ENCODE data around the gene VPS54.
"Not testable (repeated sequence)": the region's sequence is repeated elsewhere in the genome, so short reads cannot be mapped to it uniquely, and the experiment has no call there.

VPS54 gene

DNA sequence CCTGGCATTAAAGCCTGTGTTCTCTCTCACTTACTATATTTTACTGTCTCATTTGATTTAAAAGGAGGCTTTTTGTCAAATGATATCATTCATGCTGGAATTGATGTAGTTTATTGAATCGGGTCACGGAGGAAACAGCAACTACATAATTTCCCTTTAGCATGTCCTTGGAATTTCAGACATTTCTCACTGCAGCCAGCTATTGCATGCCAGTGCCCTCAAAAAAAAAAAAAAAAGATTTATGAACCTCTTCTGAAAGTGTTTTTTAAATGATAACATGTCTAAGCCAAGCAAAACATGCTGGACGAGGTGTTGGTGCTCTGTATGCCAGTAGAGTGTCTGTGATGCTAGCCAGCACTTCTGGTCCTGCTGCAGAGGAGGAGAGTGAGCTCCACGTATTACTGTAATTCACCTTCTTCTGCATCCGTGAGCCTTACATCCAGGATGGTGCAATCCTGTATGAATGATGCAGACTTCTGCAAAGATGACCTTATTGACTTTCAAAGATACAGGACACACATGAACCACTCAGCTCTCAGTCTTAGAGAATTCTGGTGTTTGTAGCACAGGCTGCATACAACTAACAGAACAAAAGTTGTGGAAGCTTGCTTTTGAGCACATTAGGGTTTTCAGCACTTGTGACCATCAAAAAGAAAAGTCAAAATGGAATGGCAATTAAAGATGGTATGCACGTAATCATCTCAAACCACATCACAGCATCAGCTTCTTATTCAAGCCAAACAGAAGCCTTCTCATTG is 146.5 kb downstream of the VPS54 start:
- DNase-seq (ENCODE audit: low read depth in 2 of 2): no peak

DNA sequence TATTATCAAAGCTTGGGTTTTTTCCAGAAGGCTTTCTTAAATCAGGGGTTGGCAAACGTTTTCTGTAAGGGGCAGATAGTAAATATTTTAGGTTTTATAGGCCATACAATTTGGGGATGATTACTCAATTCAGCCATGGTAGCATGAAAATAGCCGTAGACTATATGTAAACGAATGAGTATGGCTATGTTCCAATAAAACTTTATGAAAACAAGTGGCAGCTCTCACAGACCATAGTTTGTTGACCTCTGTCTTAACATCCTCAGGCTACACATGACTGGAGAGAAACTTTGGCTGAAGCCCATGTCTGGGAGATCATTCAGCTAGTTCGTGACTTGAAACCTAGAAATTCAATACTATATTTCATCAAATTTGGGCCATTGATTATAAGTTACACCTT is 147.4 kb downstream of the VPS54 start:
- no peak for DNase-seq (ENCODE audit: low read depth in 2 of 2)

DNA sequence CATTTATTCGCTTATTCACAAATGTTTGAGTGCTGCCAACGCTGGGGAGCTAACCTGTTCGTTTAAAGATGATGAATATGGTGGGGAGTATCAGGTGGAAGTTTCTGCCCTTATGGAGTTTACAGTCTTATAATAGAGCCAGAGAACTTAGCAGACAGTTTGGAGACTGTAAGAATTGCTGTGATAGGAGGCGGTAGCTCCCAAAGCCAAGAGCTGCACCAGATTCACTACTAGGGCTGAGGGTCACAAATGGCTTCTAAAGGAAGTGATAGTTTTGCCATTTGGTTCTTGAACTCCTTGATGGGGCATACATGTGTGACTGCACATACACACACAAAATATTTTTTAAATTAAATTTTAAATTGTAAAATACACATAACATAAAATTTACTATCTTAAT is 148.5 kb downstream of the VPS54 start:
- no peak for DNase-seq (ENCODE audit: low read depth in 2 of 2)

DNA sequence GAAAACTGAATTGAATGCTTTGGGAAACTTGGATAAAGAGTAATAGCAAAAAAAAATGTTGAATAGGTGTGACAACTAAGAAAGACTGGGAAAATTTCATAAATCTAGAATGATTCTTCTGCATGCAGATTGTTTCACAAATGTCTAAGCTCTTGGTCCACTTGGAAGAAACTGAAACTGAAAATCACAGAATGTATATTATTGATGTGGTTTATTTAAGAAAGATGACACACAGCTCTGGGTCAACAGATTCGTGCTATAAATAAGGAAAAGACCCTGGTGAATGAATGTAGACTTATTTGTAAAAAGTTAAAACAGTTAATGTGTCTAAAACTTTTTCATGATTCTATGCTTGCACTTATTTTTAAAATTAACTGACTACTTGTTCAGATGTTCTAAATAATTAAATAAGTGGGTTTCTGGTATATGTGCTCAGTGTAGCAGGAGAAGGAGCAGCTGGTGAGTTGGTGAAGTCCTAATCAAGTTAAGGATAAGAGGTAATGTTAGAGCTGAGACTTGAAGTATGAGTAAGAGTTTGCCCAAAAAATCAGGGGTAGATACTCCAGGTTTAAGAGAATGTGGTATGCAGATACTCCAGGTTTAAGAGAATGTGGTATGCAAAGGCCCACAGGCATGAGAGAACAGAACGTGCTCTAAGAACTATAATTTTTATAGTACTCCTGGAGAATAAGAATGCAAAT is 153.1 kb downstream of the VPS54 start:
- DNase-seq (ENCODE audit: low read depth in 2 of 2): no peak

DNA sequence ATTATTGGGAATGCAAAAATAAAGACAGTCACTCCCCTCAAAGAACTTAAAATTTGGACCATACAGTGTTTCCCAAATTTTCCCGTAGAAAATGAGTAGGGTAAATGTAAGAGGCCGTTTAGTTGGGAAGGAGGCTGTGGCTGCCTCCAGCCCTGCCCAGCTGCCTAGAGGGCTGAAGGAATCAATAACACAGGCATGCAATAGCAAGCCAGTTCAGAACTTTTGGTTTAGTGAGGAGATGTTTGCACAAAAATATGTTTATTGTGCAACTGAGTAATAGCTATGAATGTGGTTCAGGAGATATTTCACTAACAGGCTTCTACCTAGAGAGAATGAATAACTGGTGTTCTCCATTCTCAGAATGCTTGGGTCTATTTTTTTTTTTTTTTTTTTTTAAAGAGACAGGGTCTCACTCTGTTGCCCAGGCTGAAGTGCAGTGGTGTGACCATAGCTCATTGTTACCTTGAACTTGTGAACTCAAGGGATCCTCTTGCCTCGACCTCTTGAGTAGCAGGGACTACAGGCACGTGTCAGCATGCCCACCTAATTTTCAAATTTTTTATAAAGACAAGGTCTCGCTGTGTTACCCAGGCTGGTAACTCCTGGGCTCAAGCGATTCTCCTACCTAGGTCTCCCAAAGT is 153.9 kb downstream of the VPS54 start:
- no peak for DNase-seq (ENCODE audit: low read depth in 2 of 2)

DNA sequence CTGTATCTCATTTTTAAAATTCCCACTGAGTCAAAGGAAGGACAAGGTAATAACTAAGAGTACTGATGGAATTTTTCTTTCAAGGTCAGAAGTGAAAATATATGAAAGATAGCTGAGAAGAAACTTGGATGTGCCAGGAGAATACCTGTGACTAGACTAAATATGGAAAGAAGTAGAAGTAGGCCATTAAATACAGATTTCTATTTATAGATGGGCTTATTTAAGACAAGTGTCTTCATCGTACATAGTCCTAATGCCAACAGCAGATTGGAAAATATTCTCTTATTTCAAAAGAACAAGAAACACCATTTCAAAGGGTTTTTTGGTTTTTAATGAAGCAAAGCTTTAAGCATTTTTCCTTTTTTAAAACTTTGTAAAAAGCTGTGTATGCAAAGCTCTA is 155.5 kb downstream of the VPS54 start:
- no peak for DNase-seq (ENCODE audit: low read depth in 2 of 2)

DNA sequence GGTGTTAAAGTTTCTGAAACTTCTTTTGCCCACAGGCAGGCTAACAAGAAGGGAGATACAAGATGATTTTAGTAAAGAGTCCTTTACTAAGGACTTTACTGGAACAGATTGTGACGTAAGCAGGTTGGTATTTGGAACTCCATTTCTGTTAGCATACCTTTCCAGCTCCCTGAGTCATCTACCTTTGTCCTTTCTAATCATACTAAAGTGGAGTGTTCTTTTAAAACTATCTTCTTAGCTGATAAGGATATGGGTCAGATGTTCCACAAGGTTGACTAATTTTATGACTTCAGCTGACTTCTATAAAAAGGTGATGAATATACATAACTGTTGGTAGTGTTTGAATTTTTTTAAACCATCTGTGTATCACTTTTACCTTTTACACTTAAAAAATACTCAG is 156.4 kb downstream of the VPS54 start:
- DNase-seq (ENCODE audit: low read depth in 2 of 2): no peak

DNA sequence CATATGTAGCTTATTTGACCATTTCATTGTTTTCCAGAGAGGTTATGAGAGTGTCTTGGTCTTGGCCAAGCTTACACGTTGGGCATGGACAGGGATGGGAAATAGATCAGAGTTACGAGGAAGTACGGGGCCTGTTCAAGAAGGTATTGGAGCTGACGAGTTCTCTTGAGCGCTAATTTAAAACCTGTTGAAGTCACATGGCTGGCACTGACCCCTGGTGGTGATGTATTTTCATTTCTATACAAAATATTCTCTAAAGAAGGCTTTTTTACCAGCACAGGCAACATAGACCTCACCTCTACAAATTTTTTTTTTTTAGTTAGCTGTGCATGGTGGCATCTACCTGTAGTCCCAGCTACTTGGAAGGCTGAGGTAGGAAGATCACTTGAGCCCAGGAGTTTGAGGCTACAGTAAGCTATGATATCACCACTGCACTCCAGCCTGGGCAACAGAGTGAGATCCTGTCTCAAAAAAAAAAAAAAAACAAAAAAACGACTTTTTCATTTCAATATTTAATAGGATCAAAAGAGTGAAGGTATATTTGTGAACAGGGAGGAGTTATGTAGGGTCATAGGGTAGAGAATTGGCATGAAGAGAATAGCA is 157.9 kb downstream of the VPS54 start:
- DNase-seq (ENCODE audit: low read depth in 2 of 2): peak in 1 of 2 donors; percentile 4

DNA sequence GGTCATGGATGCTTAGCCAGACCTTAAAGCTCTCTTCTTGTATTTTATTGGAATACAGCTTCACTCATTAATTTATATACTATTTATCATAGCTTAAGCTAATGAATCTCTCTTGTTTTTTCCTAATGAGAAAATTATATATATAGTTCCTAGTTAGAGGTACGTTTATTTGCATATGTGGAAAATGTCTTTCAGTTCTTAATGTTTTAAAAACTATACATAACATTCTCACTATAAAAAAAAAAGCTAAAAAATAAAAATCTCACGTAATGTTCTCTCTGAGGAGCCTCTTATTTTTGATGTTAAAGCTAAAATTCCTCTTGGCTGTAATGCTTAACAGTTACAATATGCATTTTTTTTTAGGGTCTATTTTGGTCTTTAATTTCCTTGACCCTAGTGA is 160.9 kb downstream of the VPS54 start:
- no peak for DNase-seq (ENCODE audit: low read depth in 2 of 2)

DNA sequence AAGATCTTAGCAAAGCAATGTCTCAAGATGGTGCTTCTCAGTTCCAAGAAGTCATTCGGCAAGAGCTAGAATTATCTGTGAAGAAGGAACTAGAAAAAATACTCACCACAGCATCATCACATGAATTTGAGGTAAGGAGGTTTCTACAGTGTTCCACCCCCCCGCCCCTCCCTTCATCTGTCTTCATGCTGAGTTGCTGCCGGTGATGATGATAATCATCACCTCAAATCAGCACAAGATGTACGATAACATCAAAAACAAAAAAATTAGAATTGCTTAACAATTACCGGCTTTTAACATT is 163.0 kb downstream of the VPS54 start:
- DNase-seq (ENCODE audit: low read depth in 2 of 2): no peak

DNA sequence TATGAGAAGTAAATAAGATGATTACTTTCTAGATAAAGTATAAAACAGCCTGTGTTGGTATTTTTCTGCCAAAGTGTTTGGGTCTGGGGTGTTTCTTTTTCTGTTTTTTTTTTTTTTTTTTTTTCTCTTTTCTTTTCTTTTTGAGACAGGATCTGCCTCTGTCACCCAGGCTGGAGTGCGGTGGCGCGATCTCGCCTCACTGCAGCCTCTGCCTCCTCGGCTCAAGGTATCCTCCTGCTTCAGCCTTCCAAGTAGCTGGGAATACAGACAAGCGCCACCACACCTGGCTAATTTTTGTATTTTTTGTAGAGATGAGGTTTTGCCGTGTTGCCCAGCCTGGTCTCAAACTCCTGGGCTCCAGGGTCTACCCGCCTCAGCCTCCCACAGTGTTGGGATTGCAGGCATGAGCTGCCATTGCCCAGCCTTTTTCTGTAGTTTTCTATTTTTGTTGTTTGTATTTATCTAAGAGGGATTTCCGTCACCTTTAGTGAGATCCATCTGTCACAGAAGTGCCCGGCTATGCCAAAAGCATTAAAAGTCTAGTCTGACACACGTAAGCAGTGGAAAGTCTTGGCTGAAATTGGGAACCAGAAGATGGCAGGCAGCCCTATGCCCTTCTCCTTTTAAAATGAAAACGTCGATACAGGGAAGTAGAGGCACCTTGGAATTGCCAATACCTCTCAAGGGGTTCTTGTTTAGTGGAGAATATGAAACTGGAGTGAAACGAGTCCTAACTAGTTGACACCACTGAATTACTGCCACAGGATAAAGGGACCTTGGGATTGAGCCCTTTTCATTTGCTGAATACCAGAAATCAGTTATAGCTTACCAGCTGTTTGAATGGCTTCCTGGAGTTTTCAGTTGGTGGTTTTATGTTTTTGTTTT is 163.6 kb downstream of the VPS54 start:
- no peak for DNase-seq (ENCODE audit: low read depth in 2 of 2)

DNA sequence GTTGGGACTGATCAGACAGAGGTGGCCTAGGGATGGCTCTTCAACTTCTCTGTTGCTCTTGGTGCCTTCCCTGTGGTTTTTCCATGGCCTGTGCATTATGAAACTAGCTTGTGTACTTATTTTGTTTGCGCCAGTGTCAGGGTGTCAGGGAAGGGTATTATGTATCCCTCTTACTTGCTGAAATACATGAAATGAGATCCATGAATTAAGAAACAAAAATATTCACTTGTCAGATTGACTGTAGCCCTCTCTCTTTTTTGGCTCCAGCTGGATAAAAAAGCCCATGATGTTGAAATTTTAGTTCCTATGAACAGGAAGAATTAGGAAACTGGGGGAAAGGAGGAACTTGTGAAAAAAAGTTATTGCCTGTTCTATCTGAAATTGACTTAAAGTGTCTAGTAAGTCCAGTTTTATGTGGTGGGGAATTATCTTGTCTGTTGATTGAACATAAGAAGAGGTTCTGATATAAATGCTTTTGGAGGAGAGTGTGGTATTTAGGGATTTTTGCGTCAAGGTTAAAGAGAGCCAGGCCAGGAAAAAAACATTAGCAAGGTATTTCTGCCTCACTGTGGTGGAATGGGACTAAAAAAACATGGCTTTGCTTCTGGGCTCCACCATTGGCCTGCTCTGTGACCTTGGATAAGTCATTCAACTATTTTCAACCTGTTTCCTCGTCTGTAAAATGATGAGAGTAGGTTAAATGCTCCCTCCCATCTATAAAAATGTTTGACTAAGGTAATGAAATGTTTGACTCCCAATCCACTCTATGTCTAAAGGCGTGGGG is 165.5 kb downstream of the VPS54 start:
- no peak for DNase-seq (ENCODE audit: low read depth in 2 of 2)

DNA sequence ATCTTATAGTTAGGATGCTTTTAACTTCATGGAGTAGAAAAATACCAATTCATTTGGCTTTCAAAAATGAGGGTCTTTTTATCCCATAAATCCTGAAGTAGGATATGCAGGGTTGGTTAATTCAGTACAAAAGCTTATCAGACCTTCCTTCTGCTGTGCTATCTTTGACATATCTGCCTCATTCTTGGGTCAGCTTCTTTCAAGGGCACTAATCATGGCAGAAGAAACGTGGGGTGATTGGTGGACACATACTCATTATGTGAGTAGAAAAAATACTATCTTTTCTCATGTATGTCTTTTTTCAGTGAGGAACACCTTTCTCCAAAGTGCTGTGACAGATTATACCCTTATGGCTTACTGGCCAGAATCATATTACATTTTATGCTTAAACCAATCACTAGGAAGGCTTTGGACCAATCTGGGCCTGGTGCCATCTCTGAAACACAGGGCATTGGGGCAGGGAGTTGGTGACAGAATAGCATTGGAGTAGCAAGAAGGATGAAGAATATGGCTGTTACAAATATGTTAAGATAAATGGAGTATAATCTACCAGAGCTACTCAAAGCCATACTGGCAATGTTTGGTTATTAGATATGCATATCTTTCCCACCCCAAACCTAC is 167.4 kb downstream of the VPS54 start:
- DNase-seq (ENCODE audit: low read depth in 2 of 2): no peak

DNA sequence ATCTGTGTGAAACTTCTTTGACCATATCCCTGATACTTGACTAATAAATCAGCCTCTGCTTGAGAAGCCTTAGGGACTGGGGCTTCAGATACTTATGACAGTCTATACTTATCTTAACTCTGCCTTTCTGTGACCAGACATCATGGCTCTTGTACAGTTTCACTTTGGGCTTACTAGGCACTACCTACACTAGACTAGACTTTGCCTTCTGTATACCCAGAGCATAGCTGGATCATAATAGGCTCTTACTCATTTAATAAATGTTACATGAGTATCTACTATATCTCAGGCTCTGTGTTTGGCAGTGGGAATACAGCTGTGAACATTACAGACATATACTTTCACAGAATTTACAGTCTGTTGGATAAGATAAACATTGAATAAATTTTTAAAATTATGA is 168.6 kb downstream of the VPS54 start:
- DNase-seq (ENCODE audit: low read depth in 2 of 2): no peak

DNA sequence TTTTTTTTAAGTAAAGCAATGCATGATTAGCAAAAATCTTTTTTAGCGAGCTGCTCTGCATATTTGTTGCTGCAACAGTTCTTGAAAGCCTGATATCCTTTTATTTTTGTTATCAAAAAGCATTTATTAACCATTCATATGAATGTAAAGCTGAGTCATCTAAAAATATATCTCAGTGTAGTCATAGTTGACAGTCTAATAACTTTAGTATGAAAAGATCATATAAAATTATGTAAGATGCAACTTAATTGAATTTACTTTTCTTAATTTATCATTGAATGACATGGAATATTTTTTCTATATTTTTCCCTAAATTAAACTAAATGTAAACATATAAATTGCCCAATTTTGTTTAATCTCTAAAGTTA is 169.0 kb downstream of the VPS54 start:
- no peak for DNase-seq (ENCODE audit: low read depth in 2 of 2)

DNA sequence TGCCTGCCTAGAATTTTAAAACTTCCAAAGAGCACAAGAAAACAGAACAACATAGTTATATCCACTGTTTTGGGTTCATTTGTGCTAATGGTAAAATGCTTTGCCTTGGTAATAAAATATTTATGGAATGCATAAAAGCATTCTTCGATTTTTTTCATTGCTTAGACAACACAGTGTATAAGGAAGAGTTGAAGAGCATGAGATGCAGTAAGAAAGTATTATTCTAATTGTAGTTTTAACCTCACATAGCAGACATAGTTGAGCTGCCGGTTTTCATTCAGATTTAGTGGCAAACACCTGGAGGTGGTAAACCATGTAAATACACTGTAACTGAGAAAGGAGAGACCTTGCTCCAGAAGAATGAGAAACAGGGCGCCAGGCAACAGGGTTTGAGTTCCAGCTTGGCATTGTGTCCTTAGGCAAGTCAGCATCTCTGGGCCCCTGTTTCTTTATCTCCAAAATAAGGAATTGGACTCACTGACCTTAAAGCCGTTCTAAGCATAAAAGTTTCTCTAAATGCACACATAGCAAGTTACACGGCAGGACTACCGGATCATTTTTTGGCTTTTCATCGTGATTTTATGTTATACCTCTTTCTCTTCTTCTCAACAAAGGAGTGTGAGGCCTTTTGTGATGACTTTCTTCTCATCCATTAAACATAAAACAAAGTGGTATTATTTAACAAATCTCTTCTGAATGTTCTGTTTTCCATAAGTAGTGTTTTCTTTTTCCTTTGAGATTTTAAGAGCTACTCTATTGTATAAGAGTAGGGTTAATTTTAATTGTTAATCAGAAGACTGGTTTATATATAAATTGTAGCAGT is 169.6 kb downstream of the VPS54 start:
- no peak for DNase-seq (ENCODE audit: low read depth in 2 of 2)

DNA sequence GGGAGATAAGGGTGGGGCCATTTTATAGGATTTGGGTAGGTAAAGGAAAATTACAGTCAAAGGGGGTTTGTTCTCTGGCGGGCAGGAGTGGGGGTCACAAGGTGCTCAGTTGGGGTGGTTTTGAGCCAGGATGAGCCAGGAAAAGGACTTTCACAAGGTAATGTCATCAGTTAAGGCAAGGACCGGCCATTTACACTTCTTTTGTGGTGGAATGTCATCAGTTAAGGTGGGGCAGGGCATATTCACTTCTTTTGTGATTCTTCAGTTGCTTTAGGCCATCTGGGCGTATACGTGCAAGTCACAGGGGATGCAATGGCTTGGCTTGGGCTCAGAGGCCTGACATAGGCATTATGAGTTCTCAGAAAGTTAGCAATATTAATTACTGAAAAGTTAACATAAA is 171.7 kb downstream of the VPS54 start:
- not testable (repeated sequence) for DNase-seq (ENCODE audit: low read depth in 2 of 2)

DNA sequence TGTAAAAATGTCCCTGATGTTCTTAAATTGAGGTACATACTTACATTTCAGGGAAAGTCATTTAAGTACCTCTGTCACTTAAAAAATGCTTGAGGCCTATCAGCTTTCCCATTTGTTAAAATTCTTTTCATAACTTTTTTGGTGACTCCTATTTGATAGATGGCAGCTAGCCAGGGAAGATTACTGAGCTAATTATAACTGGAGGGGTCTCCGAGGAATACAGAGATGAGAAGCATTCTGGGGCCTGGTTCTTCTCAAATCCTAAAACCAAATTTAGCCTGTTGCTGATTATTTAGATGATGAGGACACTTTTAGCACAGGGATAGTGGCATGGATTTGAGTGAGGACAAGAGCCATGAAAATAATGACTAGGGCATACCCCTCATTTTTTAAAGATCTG is 172.7 kb downstream of the VPS54 start:
- DNase-seq (ENCODE audit: low read depth in 2 of 2): no peak

DNA sequence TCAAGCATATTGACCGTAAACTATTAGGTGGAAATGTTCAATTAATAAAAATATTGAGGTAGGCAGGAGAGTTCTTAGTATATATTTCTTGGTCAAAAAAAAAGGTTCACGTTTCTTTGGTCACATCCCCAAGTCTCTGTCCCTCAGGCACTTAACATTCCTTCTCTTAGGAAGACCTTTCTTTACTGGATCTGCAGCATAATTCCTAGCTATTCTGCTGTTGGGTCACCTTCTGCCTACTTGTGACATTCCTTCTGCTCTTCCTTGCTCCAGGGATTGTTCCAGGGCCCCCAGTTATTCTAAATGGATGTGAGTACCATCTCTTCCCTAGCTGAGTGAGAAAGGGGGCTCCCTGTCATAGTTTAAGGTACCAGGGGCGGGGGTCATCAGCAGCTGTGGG is 173.4 kb downstream of the VPS54 start:
- DNase-seq (ENCODE audit: low read depth in 2 of 2): no peak

DNA sequence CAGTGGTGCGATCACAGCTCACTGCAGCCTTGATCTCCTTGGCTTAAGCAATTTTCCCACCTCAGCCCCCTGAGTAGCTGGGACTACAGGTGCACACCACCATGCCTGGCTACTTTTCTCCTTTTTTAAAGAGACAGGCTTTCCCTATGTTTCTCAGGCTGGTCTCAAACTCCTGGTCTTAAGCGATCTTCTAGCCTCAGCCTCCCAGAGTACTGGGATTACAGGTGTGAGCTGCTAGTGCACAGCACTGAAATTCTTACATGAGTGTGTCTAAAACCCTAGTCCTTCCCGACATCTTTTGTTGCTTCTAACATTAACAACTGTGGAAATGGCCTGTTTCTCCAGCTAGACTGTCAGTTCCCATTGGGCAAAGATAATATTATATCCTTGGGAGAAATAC is 174.6 kb downstream of the VPS54 start:
- DNase-seq (ENCODE audit: low read depth in 2 of 2): no peak
